HEK293 (cell line): ENCODE data around the gene ZNF416.

Source experiments
- EGR2 ChIP-seq: fragments of 450-650 bp; formaldehyde crosslinking; IDR thresholded peaks from 2 replicates; pipeline ENCODE4 v1.5.1; 2016; ENCODE audit warnings: low read depth, missing biosample characterization, missing genetic modification characterization
- KLF10 ChIP-seq: fragments of 450-650 bp; IDR thresholded peaks from 2 replicates; pipeline ENCODE4 v1.5.1; 2018; ENCODE audit warnings: missing biosample characterization, mild to moderate bottlenecking, missing genetic modification characterization
- MYNN ChIP-seq: fragments of 450-650 bp; formaldehyde crosslinking; IDR thresholded peaks from 2 replicates; pipeline ENCODE4 v1.5.1; 2016; ENCODE audit warnings: missing biosample characterization, missing genetic modification characterization, borderline replicate concordance
- PRDM6 ChIP-seq: fragments of 450-650 bp; formaldehyde crosslinking; IDR thresholded peaks from 2 replicates; pipeline ENCODE4 v1.5.1; 2017; ENCODE audit warnings: missing biosample characterization, missing genetic modification characterization
- RBAK ChIP-seq: fragments of 450-650 bp; formaldehyde crosslinking; IDR thresholded peaks from 2 replicates; pipeline ENCODE4 v1.5.1; 2016; ENCODE audit warnings: missing biosample characterization, missing genetic modification characterization
- SCRT2 ChIP-seq: fragments of 450-650 bp; formaldehyde crosslinking; IDR thresholded peaks from 2 replicates; pipeline ENCODE4 v1.5.1; 2016; ENCODE audit warnings: missing biosample characterization, missing genetic modification characterization
- SP3 ChIP-seq: fragments of 450-650 bp; formaldehyde crosslinking; IDR thresholded peaks from 2 replicates; pipeline ENCODE4 v1.5.1; 2016; ENCODE audit warnings: missing biosample characterization, missing genetic modification characterization
- ZEB2 ChIP-seq: fragments of 450-650 bp; formaldehyde crosslinking; IDR thresholded peaks from 2 replicates; pipeline ENCODE4 v1.5.1; 2016; ENCODE audit warnings: missing biosample characterization, missing genetic modification characterization
- ZNF121 ChIP-seq: fragments of 450-650 bp; formaldehyde crosslinking; IDR thresholded peaks from 2 replicates; pipeline ENCODE4 v1.5.1; 2016; ENCODE audit warnings: missing biosample characterization, missing genetic modification characterization
- ZNF16 ChIP-seq: fragments of 450-650 bp; formaldehyde crosslinking; IDR thresholded peaks from 2 replicates; pipeline ENCODE4 v1.5.1; 2016; ENCODE audit warnings: low read depth, missing biosample characterization, missing genetic modification characterization
- ZNF174 ChIP-seq: fragments of 450-650 bp; formaldehyde crosslinking; IDR thresholded peaks from 2 replicates; pipeline ENCODE4 v1.5.0; 2017; ENCODE audit warnings: missing biosample characterization, mild to moderate bottlenecking, missing genetic modification characterization
- ZNF19 ChIP-seq: fragments of 450-650 bp; formaldehyde crosslinking; IDR thresholded peaks from 2 replicates; pipeline ENCODE4; 2016; ENCODE audit warnings: missing biosample characterization, missing genetic modification characterization, low read depth
- ZNF214 ChIP-seq: fragments of 450-650 bp; formaldehyde crosslinking; IDR thresholded peaks from 2 replicates; pipeline ENCODE4 v1.5.1; 2017; ENCODE audit warnings: missing biosample characterization, mild to moderate bottlenecking, missing genetic modification characterization, borderline replicate concordance
- ZNF280C ChIP-seq: fragments of 450-650 bp; formaldehyde crosslinking; IDR thresholded peaks from 2 replicates; pipeline ENCODE4 v1.5.1; 2016; ENCODE audit warnings: missing biosample characterization, missing genetic modification characterization
- ZNF544 ChIP-seq: fragments of 450-650 bp; formaldehyde crosslinking; IDR thresholded peaks from 2 replicates; pipeline ENCODE4 v1.5.0; 2017; ENCODE audit warnings: missing biosample characterization, missing genetic modification characterization
- ZNF558 ChIP-seq: fragments of 450-650 bp; formaldehyde crosslinking; IDR thresholded peaks from 2 replicates; pipeline ENCODE4 v1.5.1; 2016; ENCODE audit warnings: missing biosample characterization, missing genetic modification characterization
- ZNF596 ChIP-seq: fragments of 450-650 bp; IDR thresholded peaks from 2 replicates; pipeline ENCODE4 v1.5.0; 2018; ENCODE audit warnings: missing biosample characterization, mild to moderate bottlenecking, missing genetic modification characterization, moderate library complexity
- ZNF600 ChIP-seq: fragments of 450-650 bp; formaldehyde crosslinking; IDR thresholded peaks from 2 replicates; pipeline ENCODE4 v1.5.1; 2016; ENCODE audit warnings: missing biosample characterization, missing genetic modification characterization
- ZNF704 ChIP-seq: fragments of 450-650 bp; formaldehyde crosslinking; IDR thresholded peaks from 2 replicates; pipeline ENCODE4 v1.5.1; 2016; ENCODE audit warnings: missing biosample characterization, missing genetic modification characterization
- ZNF768 ChIP-seq: fragments of 450-650 bp; formaldehyde crosslinking; IDR thresholded peaks from 2 replicates; pipeline ENCODE4 v1.5.1; 2018; ENCODE audit warnings: missing biosample characterization, mild to moderate bottlenecking, missing genetic modification characterization
- ZSCAN16 ChIP-seq: fragments of 450-650 bp; formaldehyde crosslinking; IDR thresholded peaks from 2 replicates; pipeline ENCODE4 v1.5.1; 2016; ENCODE audit warnings: missing biosample characterization, missing genetic modification characterization
- TF ChIP-seq, protein P1 (sequence below): fragments of 450-650 bp; formaldehyde crosslinking; IDR thresholded peaks from 2 replicates; pipeline ENCODE4 v1.5.1; 2016; ENCODE audit warnings: missing biosample characterization, missing genetic modification characterization
- TF ChIP-seq, protein P2 (sequence below): fragments of 450-650 bp; formaldehyde crosslinking; IDR thresholded peaks from 2 replicates; pipeline ENCODE4 v1.5.1; 2016; ENCODE audit warnings: missing biosample characterization, missing genetic modification characterization
- TF ChIP-seq, protein P3 (sequence below): fragments of 450-650 bp; formaldehyde crosslinking; IDR thresholded peaks from 2 replicates; pipeline ENCODE4; 2016; ENCODE audit warnings: missing biosample characterization, missing genetic modification characterization
- TF ChIP-seq, protein P4 (sequence below): fragments of 450-650 bp; formaldehyde crosslinking; IDR thresholded peaks from 2 replicates; pipeline ENCODE4 v1.5.1; 2016; ENCODE audit warnings: missing biosample characterization, missing genetic modification characterization
- TF ChIP-seq, protein P5 (sequence below): fragments of 450-650 bp; formaldehyde crosslinking; IDR thresholded peaks from 2 replicates; pipeline ENCODE4 v1.5.1; 2016; ENCODE audit warnings: missing biosample characterization, missing genetic modification characterization

The ZNF416 gene

GRCh38 chr19:57578487-57579205 is at the start of gene ZNF416 (continued):
- TF ChIP-seq, protein P1, sequence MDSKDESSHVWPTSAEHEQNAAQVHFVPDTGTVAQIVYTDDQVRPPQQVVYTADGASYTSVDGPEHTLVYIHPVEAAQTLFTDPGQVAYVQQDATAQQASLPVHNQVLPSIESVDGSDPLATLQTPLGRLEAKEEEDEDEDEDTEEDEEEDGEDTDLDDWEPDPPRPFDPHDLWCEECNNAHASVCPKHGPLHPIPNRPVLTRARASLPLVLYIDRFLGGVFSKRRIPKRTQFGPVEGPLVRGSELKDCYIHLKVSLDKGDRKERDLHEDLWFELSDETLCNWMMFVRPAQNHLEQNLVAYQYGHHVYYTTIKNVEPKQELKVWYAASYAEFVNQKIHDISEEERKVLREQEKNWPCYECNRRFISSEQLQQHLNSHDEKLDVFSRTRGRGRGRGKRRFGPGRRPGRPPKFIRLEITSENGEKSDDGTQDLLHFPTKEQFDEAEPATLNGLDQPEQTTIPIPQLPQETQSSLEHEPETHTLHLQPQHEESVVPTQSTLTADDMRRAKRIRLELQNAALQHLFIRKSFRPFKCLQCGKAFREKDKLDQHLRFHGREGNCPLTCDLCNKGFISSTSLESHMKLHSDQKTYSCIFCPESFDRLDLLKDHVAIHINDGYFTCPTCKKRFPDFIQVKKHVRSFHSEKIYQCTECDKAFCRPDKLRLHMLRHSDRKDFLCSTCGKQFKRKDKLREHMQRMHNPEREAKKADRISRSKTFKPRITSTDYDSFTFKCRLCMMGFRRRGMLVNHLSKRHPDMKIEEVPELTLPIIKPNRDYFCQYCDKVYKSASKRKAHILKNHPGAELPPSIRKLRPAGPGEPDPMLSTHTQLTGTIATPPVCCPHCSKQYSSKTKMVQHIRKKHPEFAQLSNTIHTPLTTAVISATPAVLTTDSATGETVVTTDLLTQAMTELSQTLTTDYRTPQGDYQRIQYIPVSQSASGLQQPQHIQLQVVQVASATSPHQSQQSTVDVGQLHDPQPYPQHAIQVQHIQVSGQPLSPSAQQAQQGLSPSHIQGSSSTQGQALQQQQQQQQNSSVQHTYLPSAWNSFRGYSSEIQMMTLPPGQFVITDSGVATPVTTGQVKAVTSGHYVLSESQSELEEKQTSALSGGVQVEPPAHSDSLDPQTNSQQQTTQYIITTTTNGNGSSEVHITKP (tag by site-specific recombination): no peak
- no peak for TF ChIP-seq ZNF704 (tag by site-specific recombination)
- peak; percentile 44; the same call in 1 of the 2 replicates for TF ChIP-seq EGR2
- TF ChIP-seq, protein P2, sequence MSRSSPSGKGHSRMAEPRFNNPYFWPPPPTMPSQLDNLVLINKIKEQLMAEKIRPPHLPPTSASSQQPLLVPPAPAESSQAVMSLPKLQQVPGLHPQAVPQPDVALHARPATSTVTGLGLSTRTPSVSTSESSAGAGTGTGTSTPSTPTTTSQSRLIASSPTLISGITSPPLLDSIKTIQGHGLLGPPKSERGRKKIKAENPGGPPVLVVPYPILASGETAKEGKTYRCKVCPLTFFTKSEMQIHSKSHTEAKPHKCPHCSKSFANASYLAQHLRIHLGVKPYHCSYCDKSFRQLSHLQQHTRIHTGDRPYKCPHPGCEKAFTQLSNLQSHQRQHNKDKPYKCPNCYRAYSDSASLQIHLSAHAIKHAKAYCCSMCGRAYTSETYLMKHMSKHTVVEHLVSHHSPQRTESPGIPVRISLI (tag by site-specific recombination): no peak
- TF ChIP-seq ZNF544 (tag by site-specific recombination): no peak
- no peak for TF ChIP-seq PRDM6 (tag by site-specific recombination)
- TF ChIP-seq SP3: peak; percentile 26; the same call in 1 of the 2 replicates
- no peak for TF ChIP-seq MYNN
- TF ChIP-seq, protein P3, sequence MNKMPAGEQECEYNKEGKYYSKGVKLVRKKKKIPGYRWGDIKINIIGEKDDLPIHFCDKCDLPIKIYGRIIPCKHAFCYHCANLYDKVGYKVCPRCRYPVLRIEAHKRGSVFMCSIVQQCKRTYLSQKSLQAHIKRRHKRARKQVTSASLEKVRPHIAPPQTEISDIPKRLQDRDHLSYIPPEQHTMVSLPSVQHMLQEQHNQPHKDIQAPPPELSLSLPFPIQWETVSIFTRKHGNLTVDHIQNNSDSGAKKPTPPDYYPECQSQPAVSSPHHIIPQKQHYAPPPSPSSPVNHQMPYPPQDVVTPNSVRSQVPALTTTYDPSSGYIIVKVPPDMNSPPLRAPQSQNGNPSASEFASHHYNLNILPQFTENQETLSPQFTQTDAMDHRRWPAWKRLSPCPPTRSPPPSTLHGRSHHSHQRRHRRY: no peak
- TF ChIP-seq RBAK (tag by site-specific recombination): no peak
- peak; percentile 12; the same call in 1 of the 2 replicates for TF ChIP-seq ZNF558 (tag by site-specific recombination)
- no peak for TF ChIP-seq ZNF16 (tag by site-specific recombination)
- TF ChIP-seq ZNF19: no peak
- TF ChIP-seq, protein P4, sequence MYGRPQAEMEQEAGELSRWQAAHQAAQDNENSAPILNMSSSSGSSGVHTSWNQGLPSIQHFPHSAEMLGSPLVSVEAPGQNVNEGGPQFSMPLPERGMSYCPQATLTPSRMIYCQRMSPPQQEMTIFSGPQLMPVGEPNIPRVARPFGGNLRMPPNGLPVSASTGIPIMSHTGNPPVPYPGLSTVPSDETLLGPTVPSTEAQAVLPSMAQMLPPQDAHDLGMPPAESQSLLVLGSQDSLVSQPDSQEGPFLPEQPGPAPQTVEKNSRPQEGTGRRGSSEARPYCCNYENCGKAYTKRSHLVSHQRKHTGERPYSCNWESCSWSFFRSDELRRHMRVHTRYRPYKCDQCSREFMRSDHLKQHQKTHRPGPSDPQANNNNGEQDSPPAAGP (tag by site-specific recombination): no peak
- 0 out of 2 replicates have a peak, but pooled peaks have one; percentile 23 for TF ChIP-seq ZSCAN16 (tag by site-specific recombination)
- no peak for TF ChIP-seq ZNF600 (tag by site-specific recombination)
- TF ChIP-seq ZNF174 (tag by site-specific recombination): no peak
- TF ChIP-seq, protein P5, sequence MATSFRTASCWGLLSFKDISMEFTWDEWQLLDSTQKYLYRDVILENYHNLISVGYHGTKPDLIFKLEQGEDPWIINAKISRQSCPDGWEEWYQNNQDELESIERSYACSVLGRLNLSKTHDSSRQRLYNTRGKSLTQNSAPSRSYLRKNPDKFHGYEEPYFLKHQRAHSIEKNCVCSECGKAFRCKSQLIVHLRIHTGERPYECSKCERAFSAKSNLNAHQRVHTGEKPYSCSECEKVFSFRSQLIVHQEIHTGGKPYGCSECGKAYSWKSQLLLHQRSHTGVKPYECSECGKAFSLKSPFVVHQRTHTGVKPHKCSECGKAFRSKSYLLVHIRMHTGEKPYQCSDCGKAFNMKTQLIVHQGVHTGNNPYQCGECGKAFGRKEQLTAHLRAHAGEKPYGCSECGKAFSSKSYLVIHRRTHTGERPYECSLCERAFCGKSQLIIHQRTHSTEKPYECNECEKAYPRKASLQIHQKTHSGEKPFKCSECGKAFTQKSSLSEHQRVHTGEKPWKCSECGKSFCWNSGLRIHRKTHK: no peak
- no peak for TF ChIP-seq ZNF214 (tag by site-specific recombination)
- no peak for TF ChIP-seq KLF10 (tag by site-specific recombination)
- no peak; the same call in 1 of the 2 replicates for TF ChIP-seq ZNF121 (tag by site-specific recombination)
- TF ChIP-seq ZNF768 (tag by site-specific recombination): no peak
- TF ChIP-seq ZNF280C: no peak
- no peak for TF ChIP-seq ZNF596
- peak; percentile 85 for TF ChIP-seq ZEB2 (tag by site-specific recombination)
- peak; percentile 80 for TF ChIP-seq SCRT2 (tag by site-specific recombination)
